Activated CD8-positive, alpha-beta memory T cell treated with anti-CD3 and anti-CD28 coated beads, Interleukin-2, amount 50 U/mL, for 1 hour (primary cell): ENCODE measurements around the gene GNB1.
A peak's percentile ranks its signal among the peaks of the same experiment; 100 is the strongest.

Experiments used
- DNase-seq: peaks from one replicate; pipeline ENCODE4 v3.0.0-alpha.2; 2020; ENCODE audit errors: extremely low read depth

The GNB1 gene

GRCh38 chr1:1922956-1923833, 32.3 kb upstream of the GNB1 start:
- no peak for DNase-seq

- no peak for DNase-seq
Observed at GRCh38 chr1:1922702-1922955, 31.7 kb upstream of the GNB1 start.

GRCh38 chr1:1921901-1922701, 31.2 kb upstream of the GNB1 start:
- DNase-seq: no peak

- DNase-seq: no peak
Observed at GRCh38 chr1:1921459-1921862, 30.6 kb upstream of the GNB1 start.

GRCh38 chr1:1920608-1921458, 29.9 kb upstream of the GNB1 start:
- DNase-seq: no peak

GRCh38 chr1:1920057-1920607, 29.2 kb upstream of the GNB1 start:
- no peak for DNase-seq

GRCh38 chr1:1919304-1920056, 28.6 kb upstream of the GNB1 start:
- peak; percentile 97 for DNase-seq

- DNase-seq: no peak
Observed at GRCh38 chr1:1918901-1919303, 28.0 kb upstream of the GNB1 start, which contains the start of gene TMEM52. Gene TMEM52, minus strand, starts transcription at chr1:1919279. Its CDS starts 14 bp downstream, at chr1:1919265.

GRCh38 chr1:1917995-1918900, 27.4 kb upstream of the GNB1 start:
- no peak for DNase-seq

- no peak for DNase-seq
Observed at GRCh38 chr1:1917304-1917976, 26.6 kb upstream of the GNB1 start.

GRCh38 chr1:1916851-1917251, 26.0 kb upstream of the GNB1 start:
- no peak for DNase-seq

GRCh38 chr1:1915911-1916840, 25.3 kb upstream of the GNB1 start:
- DNase-seq: no peak

GRCh38 chr1:1914971-1915692, 24.2 kb upstream of the GNB1 start, which contains the start of gene CALML6:
Gene CALML6, plus strand, starts transcription at chr1:1915260. Its CDS starts 21 bp downstream, at chr1:1915281.
- no peak for DNase-seq

GRCh38 chr1:1914101-1914970, 23.4 kb upstream of the GNB1 start:
- DNase-seq: no peak

GRCh38 chr1:1911350-1912041, 20.6 kb upstream of the GNB1 start:
- DNase-seq: no peak
